SK-N-SH treated with all-trans-retinoic acid at 6 μM for 48 hours (cell line): ENCODE measurements around the gene NME4.

Experiments
- ARNTL ChIP-seq: fragments of 450-650 bp; formaldehyde crosslinking; IDR thresholded peaks from 2 replicates; pipeline ENCODE4 v1.5.0; 2020; ENCODE audit warnings: low read depth, mild to moderate bottlenecking, moderate library complexity, borderline replicate concordance
- GLIS3 ChIP-seq: fragments of 250-450 bp; sonication (Bioruptor Pico); IDR thresholded peaks from 2 replicates; pipeline ENCODE4 v1.5.0; 2020; ENCODE audit warnings: mild to moderate bottlenecking, moderate library complexity
- ISL1 ChIP-seq: fragments of 250-450 bp; sonication (Bioruptor Pico); IDR thresholded peaks from 2 replicates; pipeline ENCODE4 v2.1.2; 2022; ENCODE audit warnings: mild to moderate bottlenecking, moderate library complexity
- OSR1 ChIP-seq: fragments of 250-450 bp; sonication (Bioruptor Pico); IDR thresholded peaks from 2 replicates; pipeline ENCODE4 v1.8.0; 2022; ENCODE audit warnings: moderate library complexity, mild to moderate bottlenecking, inconsistent platforms
- RARB ChIP-seq: fragments of 250-450 bp; sonication (Bioruptor Pico); IDR thresholded peaks from 2 replicates; pipeline ENCODE4 v1.8.0; 2021; ENCODE audit warnings: mild to moderate bottlenecking, moderate library complexity
- TCF4 ChIP-seq: fragments of 250-450 bp; sonication (Bioruptor Pico); IDR thresholded peaks from 2 replicates; pipeline ENCODE4 v1.8.0; 2021; ENCODE audit warnings: mild to moderate bottlenecking, moderate library complexity, borderline replicate concordance
- ZFP3 ChIP-seq: fragments of 250-450 bp; sonication (Bioruptor Pico); IDR thresholded peaks from 2 replicates; pipeline ENCODE4 v1.5.0; 2020; ENCODE audit warnings: mild to moderate bottlenecking, moderate library complexity
- ZNF8 ChIP-seq: fragments of 450-650 bp; formaldehyde crosslinking; IDR thresholded peaks from 2 replicates; pipeline ENCODE4 v1.5.0; 2020; ENCODE audit warnings: mild to moderate bottlenecking, moderate library complexity
- TF ChIP-seq, protein P1 (sequence below): fragments of 250-450 bp; sonication (Bioruptor Pico); IDR thresholded peaks from 2 replicates; pipeline ENCODE4 v1.8.0; 2020; ENCODE audit warnings: mild to moderate bottlenecking, moderate library complexity, borderline replicate concordance
- TF ChIP-seq, protein P2 (sequence below): fragments of 250-450 bp; sonication (Bioruptor Pico); IDR thresholded peaks from 2 replicates; pipeline ENCODE4 v1.8.0; 2021; ENCODE audit warnings: low read depth, mild to moderate bottlenecking, moderate library complexity, borderline replicate concordance

DNA sequence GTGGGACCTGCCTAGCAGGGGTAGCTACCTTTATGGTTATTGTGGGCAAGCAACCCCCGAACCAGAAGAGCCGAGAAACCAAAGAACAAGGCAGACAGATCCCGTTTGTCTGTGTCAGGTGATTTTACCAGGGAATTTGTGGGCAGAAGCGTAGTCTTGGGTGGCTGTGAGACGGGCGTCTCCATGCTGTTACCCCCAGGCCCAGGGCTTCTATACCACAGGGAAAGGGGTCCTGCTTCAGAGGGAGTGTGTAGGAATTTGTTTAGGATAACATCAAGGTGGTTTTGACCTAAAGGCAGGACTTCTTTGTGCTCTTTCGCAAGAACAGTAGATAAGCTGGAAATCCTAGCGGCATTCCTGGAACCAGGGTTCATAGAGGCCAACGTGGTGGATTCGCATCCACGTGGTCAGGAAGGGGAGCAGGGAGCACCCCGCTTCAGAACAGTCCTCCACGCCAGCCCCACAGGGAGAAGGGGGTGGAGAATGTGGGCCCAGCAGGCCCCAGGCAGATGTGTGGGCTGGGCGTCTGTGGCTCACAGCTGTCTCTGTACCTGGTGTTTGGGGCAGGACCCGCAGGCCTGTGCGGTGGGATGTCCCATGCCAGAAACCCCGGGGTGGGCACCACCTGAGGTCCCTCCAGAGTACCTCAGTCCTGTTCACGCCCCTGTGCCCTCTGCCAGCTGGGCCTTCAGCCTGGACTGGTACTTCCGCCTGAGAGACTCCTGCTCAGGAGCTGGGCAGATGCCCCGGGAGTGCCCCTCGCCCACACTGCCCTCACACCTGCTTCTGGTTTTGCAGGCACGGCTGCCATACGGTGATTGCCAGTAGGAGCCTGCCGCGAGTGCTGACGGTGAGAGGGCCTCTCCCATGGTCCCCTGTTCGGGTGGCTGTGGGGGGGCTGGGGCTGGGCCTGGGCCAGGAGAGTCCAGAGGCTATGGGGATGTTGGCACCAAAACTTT, 8.8 kb downstream of the NME4 start:
- TF ChIP-seq GLIS3 (CRISPR knock-in tag): no peak
- TF ChIP-seq, protein P1, sequence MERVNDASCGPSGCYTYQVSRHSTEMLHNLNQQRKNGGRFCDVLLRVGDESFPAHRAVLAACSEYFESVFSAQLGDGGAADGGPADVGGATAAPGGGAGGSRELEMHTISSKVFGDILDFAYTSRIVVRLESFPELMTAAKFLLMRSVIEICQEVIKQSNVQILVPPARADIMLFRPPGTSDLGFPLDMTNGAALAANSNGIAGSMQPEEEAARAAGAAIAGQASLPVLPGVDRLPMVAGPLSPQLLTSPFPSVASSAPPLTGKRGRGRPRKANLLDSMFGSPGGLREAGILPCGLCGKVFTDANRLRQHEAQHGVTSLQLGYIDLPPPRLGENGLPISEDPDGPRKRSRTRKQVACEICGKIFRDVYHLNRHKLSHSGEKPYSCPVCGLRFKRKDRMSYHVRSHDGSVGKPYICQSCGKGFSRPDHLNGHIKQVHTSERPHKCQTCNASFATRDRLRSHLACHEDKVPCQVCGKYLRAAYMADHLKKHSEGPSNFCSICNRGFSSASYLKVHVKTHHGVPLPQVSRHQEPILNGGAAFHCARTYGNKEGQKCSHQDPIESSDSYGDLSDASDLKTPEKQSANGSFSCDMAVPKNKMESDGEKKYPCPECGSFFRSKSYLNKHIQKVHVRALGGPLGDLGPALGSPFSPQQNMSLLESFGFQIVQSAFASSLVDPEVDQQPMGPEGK (CRISPR knock-in tag): no peak
- no peak for TF ChIP-seq ARNTL
- TF ChIP-seq, protein P2, sequence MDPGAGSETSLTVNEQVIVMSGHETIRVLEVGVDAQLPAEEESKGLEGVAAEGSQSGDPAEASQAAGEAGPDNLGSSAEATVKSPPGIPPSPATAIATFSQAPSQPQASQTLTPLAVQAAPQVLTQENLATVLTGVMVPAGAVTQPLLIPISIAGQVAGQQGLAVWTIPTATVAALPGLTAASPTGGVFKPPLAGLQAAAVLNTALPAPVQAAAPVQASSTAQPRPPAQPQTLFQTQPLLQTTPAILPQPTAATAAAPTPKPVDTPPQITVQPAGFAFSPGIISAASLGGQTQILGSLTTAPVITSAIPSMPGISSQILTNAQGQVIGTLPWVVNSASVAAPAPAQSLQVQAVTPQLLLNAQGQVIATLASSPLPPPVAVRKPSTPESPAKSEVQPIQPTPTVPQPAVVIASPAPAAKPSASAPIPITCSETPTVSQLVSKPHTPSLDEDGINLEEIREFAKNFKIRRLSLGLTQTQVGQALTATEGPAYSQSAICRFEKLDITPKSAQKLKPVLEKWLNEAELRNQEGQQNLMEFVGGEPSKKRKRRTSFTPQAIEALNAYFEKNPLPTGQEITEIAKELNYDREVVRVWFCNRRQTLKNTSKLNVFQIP (CRISPR knock-in tag): no peak
- no peak for TF ChIP-seq RARB (CRISPR knock-in tag)
- TF ChIP-seq ZFP3 (CRISPR knock-in tag): no peak
- no peak for TF ChIP-seq ZNF8 (CRISPR knock-in tag)
- no peak for TF ChIP-seq TCF4 (CRISPR knock-in tag)
- no peak for TF ChIP-seq ISL1 (CRISPR knock-in tag)
- no peak for TF ChIP-seq OSR1
